Keratinocyte (primary cell): Measurements from ENCODE around the gene RNF151.

Experiments
- CTCF ChIP-seq, 3 experiments: IDR thresholded peaks in 1 of 3; conservative IDR thresholded peaks in 1 of 3; optimal IDR thresholded peaks in 1 of 3; 2 replicates in 2 of 3; 3 replicates in 1 of 3; pipeline versions ENCODE3 to v1.5.1; 2011; ENCODE audit warnings: low read length in 3 of 3, mild to moderate bottlenecking in 3 of 3, moderate library complexity in 2 of 3, control low read depth in 1 of 3, inconsistent platforms in 1 of 3; ENCODE audit not compliant: insufficient read depth in 2 of 3; ENCODE audit errors: extremely low read depth in 1 of 3
- EZH2 ChIP-seq: IDR thresholded peaks from one replicate; pipeline ENCODE4 v1.6.1; 2012; ENCODE audit warnings: inconsistent platforms, mild to moderate bottlenecking, low read length, moderate library complexity

- peak in 2 of 3 experiments; percentile 46 to 56 for TF ChIP-seq CTCF (optimal IDR thresholded peaks at IDR 0.05 in 1 of 3, IDR thresholded peaks at IDR 0.05 in 1 of 3, conservative IDR thresholded peaks at IDR 0.05 in 1 of 3; ENCODE audit: extremely low read depth in 1 of 3, insufficient read depth in 2 of 3, low read length in 3 of 3)
- TF ChIP-seq EZH2 = no peak
Observed at GRCh38 chr16:1950047-1950446, 16.6 kb upstream of the RNF151 start.
